NCI-H345 treated with DMSO at 0.1 percent for 48 hours (cell line): Measurements from ENCODE around the gene MIGA2.
A peak's percentile ranks its signal among the peaks of the same experiment; 100 is the strongest.
"Not testable (repeated sequence)": the region's sequence is repeated elsewhere in the genome, so short reads cannot be mapped to it uniquely, and the experiment has no call there.

Source experiments
- DNase-seq: peaks from one replicate; lab custom pipeline; 2025; ENCODE audit not compliant: unreplicated experiment; lab: John Stamatoyannopoulos, UW

The MIGA2 gene

DNA sequence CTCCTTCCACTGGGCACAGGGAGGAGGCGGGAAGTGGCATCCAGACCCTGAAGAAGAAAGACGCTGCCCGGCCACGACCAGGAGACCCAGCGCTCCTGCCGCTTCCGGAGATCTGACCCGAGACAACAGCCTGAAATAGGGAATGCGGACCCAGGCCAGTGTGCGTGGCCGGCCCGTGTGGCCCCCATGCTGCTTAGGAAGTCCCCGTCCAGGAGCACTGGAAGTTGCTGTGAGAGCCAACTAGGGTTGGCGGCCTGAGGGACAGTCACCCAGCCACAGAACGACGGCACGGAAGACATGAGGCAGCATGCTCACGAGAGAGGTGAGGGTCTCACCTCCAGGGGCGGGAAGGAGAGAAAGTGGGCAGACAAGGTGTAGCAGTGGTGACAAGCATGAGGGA is 25.3 kb upstream of the MIGA2 start:
- DNase-seq, result no peak

DNA sequence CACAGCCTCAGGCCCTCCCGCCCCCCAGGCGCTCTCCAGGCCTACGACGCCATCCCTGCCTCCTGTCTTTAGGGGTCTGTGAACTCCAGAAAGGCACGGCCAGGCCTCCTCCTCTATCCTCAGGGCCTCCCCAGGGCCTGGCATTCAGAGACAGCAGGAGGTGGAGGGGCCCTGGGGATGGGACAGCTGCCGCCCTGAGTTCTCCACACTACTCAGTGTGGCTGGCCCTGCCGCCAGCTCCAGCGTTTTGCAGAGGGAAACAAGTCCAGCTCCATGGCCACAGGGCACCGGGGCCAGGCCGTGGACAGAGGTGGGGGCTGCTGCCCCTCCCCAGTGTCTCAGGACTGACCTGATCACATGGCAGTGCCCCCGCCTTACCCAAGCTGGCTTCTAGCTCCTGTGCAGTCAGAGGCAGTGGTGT is 24.7 kb upstream of the MIGA2 start:
- DNase-seq, result no peak

GRCh38 chr9:129012343-129012742 is 24.1 kb upstream of the MIGA2 start:
- DNase-seq, result no peak

DNA sequence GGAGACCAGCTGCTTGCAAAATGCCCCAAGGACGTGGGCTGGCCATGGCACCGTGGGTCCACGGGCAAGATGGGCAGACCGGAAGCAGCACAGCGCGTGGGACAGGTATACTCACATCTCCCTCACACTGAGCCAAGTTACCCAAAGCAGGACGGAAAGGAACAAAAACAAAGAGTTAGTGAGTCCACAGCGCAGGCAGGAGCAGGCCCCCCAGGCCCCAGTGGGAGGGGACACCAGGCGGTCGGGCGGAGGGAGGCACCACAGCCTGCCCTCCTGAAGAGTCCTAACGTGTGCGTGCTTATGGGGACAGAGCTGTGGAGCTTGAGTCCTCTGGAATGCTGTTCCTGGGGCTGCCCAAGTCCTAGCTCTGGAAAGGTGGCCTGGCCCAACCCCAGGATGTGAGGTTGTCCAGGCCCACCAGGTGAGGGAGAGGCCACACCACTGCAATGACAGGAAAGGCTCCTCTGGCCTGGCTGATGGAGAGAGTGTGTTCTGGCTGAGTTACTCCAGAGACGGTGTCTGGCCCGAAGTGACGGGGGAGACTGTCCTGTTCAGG is 23.5 kb upstream of the MIGA2 start:
- DNase-seq, result no peak

DNA sequence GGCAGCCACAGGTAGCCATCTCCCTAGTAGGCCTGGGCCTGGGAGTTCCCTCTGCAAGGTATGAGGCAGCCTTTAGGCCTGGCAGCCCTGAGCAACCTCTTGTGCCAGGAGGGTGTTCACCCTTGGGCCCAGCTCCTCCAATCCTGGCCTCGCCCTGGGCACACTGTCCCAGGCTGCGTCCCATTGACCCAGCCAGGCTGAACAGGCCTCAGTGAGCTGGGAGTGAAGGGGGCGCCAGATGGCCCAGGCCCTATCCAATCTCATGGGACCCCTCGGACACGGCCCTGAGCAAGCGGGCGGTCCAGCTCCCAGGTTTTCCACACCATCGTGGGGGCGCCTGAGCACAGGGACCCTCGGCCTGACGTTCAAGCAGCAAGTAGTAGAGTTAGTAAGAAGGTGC is 22.8 kb upstream of the MIGA2 start:
- no peak for DNase-seq

GRCh38 chr9:129014124-129014523 is 22.3 kb upstream of the MIGA2 start:
- DNase-seq, result no peak

DNA sequence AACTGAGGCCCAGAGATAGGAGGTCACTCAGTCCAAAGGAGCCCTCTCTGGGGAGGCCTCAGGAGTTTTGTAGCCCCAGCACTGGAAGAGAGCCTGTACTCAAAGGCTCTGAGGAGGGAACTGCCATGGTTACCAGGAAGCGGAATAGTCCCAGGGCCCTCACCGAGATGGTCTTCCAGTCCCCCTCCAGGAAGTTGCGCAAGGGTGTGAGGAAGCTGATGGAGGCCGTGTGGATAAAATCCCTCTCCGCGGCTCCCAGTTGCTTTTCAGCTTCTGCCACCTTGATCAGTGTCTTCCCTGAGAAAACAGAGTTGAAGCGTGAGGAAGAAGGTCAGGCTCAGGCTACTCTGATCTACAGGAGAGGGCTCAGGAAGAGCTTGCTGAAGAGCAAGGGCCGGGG is 21.8 kb upstream of the MIGA2 start:
- no peak for DNase-seq

DNA sequence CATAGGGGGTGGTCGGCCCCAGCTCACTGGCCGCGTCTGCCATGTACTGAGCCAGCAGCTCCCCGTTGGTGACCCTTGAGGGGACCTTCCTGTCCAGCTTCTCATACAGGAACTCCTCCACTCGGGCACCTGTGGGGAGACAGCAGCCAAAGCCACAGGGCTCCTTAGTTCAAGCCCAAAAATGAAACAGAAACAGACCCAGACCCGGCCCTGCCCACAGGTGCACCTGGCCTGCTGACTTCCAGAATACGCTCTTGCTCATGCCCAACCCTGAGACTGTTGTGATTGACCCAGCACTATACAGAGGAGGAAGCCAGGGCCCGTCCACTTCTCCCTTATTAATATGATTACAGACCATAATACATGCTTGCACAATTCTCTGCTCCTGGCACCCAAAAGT is 15.3 kb upstream of the MIGA2 start:
- no peak for DNase-seq

GRCh38 chr9:129022037-129022436 is 14.4 kb upstream of the MIGA2 start:
- DNase-seq, result no peak

DNA sequence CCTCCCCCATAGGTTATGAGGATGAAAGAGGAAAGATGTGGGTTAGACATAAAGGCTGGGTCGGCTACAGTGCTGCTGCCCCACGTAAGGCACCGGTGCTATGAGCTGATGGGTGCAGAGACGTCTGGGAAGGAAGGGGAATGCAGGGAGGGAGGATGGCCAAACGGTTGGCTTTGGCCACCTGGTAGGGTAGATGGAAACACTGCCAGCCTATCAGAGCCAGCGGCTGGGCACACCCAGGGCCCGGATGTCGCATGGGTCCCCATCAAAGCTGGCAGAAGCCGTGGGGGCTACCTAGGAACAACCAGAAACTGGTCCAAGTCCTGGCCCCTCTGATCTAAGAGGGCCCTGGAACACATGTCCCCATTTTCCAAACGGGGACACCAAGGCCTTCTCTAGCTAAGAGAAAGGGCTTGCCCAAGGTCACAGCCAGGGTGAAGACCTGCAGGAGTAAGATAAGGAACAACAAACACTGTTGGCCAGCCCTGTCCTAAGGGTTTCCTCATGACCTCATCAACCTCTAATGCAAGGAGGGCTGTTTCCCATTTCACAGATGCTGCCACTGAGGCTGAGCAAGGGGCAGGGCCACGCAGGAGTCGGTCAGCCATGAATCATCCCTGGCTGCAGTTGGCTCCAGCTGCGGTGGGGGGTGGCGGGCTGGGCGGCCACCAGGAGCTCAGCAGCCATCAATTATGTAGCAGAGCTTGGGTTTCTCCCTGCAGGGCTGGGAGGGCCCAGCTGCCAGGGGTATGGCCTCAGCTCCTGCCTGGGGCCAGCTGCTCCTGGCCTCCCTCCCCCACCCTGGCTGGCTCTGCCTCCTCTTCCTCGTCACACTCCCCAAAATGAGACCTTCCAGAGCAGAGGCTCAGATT is 13.2 kb upstream of the MIGA2 start:
- DNase-seq, result no peak

DNA sequence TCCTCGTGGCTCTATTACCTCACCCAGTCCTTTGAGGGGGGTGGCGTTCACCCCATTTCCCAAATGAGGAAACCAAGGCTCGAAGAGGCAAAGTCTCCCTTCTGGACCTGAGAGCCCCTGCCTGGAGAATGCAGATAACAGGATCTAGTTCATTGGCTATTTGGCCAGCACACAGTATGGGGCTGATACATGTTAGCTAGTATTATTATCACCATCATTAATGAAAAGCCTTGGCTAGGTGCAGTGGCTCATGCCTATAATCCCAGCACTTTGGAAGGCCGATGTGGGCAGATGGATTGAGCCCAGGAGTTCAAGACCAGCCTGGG is 12.6 kb upstream of the MIGA2 start:
- no peak for DNase-seq

DNA sequence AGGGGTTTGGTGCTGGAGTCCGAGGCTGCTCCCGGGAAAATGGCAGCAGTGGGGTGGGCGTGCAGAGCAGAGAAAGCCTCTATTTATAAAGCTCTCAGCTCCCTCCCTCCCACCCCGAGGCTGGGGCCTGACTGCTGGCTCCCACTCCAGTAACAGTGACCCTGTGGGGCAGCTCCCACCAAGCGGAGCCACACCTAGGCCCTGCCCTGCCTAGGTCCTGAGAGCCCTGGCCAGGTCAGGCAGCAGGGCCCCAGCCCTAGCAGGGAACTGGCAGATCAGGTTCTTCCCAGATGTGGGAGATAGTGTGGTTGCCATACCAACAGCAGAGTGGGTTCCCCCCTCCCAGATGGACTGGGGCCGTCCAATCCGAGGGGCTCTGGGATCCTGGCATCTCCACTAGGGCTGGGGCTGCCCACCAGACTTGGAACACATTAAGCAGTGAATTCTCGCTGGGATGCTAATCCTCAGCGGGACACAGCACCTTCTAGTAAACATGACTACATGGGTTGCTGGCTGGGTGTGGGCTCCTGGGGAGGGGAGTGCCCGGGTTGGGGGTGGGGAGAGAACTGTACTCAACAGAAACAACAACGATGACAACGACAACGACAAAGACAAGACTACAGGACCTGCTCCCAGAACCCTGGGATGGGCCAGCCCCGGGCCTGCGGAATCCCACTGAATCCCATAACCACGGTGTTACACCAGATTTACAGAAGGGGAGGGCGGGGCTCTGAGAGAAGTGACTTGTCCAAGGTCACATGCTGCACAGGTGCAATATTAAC is 9.8 kb upstream of the MIGA2 start:
- DNase-seq, result no peak

DNA sequence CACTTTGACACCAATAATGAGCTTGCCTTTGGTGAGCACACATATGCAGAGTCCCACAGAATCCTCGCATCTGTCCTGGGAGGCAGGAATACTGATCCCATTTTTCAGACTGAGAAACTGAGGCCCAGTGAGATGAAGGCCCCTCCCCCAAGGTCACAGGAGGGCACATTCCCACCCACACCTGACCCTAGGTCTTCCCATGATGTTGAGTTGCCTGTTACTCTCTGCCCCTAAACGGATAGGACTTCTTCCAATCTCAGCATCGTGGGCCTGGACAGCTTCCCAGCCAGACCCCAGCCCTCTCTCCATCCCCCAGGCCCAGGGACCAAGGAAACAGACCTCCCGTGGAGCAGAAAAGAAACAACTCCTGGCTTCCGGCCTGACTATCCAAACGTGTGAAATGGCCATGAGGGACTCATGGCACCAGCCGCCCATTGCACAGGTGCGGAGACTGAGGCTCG is 9.2 kb upstream of the MIGA2 start:
- no peak for DNase-seq

DNA sequence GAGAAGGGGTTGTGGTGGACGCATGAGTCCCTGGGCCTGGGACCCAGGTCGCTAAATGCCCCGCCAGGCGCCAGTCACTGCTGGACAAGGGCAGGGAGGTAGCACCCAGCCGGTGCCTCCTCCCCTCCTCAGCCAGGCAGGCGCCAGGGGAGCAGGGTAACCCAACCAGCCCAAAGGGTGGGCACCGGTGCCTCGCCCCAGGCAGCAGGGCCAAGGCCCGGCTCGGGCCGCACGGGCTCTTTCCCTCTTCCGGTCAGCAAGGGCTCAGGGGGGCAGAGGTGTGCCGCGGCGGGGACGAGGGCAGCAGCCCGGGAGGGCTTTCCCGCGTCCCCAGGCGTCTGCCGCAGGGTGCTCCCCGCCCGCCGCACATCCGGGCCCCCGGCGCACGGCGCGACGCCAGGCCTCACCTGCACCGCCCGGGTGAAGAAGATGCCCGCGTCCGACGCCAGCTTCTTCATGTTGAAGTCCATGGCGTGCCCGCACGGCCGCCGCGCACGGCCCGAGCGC is 8.7 kb upstream of the MIGA2 start:
- DNase-seq, result peak; percentile 65

DNA sequence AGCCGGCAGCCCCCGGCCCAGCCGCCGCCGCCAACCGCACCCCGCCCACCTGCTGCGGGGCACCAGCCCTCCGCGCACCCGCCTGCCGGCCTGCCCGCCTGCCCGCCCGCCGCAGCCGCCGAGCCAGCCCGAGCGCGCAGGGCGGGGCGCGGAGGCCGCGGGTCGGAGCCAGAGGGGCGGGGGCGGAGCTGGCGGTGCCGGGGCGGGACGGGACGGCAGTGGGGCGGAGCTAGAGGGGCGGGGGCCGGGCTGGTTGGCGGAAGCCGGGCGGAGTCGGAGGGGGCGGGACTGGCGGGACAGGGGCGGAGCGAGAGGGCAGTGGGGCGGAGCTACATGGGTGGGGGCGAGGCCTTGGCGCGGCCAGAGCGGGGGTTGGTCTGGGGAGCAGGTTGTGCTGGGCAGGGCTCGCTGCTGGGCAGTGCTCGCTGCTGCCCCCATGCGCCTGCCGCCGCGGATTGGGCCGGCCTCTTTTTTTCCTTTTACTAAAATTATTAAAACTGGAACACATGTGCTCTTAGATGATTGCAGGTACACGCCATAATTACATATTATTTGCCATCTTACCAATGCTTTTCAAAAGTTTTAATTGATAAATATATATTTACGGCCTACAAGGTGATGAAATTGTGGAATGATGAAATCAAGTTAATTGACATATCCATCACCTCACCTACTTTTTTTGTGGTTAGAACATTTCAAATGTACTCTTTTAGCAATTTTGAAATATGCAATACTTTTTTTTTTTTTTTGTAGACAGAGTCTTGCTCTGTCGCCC is 8.0 kb upstream of the MIGA2 start, which contains the start of gene SH3GLB2:
TSS of gene SH3GLB2 (minus strand) at position 140 of the 775 bp plus-strand sequence. CDS start 177 bp downstream, outside the sequence.
- peak; percentile 87 for DNase-seq

DNA sequence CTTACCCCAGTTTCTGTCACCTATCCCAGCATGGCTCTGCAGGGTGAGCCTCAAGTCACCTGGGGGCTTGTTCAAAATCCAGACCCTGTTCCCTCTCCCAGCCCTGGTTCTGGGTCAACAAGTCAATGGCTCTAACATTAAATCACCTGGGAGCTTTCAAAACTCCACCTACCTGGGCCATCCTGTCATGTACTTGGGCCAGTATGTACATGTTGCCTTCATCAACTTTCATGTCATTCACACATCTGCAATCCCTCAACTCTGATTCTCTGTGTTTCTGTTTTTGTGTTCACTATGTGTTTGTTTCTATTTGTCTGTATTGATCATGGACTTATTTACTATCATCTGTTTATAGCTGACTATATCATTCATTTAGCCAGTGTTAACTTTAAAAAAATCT is 6.2 kb upstream of the MIGA2 start:
- DNase-seq, result no peak

- DNase-seq, result no peak
These were observed 4.9 kb upstream of the MIGA2 start for GRCh38 chr9:129031514-129031913.

DNA sequence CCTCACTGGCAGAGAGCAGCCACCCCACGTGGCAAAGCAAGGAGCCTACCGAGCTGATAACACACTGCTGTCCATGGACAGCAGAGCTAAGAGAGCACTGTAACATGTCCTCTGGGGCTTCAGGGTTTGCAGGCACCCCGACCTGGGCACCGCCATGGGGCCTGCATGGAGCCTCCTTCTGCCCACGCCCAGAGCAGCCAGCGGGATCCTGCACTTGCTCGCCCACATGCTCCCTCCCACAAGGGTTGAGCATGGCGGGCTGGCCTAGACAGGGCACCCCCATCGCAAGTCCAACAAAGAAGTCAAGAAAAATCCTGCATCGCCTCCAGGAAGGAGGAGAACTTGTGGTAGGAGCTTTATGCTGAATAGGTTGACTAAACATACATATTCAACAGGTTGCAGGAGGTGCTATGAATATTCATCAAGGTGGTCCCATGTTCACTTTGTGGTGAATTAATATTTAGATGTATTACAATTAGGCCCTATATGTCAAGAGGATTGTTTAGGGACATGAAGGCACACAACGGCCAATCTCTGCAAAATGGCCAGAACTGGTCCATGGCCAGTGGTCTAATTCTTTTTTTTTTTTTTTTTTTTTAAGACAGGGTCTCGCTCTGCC is 3.8 kb upstream of the MIGA2 start:
- no peak for DNase-seq

DNA sequence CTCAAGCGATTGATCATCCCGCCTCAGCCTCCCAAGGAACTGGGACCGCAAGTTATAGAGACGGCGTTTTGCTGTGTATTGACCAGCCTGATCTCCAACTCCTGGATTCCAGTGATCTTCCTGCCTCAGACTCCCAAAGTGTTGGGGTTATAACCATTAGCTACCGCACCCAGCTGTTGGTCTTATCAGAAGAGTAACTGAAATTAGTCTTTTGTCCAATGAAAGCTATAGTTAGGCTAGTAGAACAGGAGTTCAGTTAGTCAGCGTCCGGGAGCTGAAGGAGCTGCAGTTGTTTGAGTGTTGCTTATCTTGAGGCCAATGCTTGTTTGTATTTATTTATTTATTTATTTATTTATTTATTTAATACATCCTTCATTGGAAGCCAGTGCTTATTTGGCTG is 3.2 kb upstream of the MIGA2 start:
- DNase-seq, result no peak

GRCh38 chr9:129035838-129036237 is 588 bp upstream of the MIGA2 start:
- DNase-seq, result not testable (repeated sequence)
